H9 (cell line): Measurements from ENCODE around the gene BCAS1. TPM values are rescaled to one million over a fixed set of nuclear protein-coding genes. Genes with fewer than 3 reads are reported as not detected.

ENCODE experiments used
- DNase-seq: peaks from one replicate; pipeline ENCODE4 v3.0.0-alpha.2; 2017
- H2AFZ ChIP-seq: one replicate; pipeline ENCODE4 v1.6.1; 2013; ENCODE audit warnings: mild to moderate bottlenecking, low read length, control low read depth, moderate library complexity
- H2AK5ac ChIP-seq: 2 replicates; pipeline ENCODE4 v1.6.1; 2013; ENCODE audit warnings: low read length, control low read depth, mixed read lengths; ENCODE audit not compliant: insufficient read length
- H2BK120ac ChIP-seq: one replicate; pipeline ENCODE4 v1.6.1; 2013; ENCODE audit warnings: low read depth, mild to moderate bottlenecking, low read length, control low read depth, inconsistent platforms; ENCODE audit not compliant: poor library complexity, severe bottlenecking
- H2BK12ac ChIP-seq: 2 replicates; pipeline ENCODE4 v1.6.1; 2013; ENCODE audit warnings: low read length, control low read depth, mixed read lengths, low read depth; ENCODE audit not compliant: insufficient read length
- H2BK15ac ChIP-seq: 2 replicates; pipeline ENCODE4 v1.6.1; 2013; ENCODE audit warnings: low read depth, low read length, control low read depth
- H2BK20ac ChIP-seq: one replicate; pipeline ENCODE4 v1.6.1; 2013; ENCODE audit warnings: low read depth, mild to moderate bottlenecking, low read length, control low read depth, inconsistent platforms; ENCODE audit not compliant: poor library complexity, severe bottlenecking
- H2BK5ac ChIP-seq: 2 replicates; pipeline ENCODE4 v1.6.1; 2013; ENCODE audit warnings: low read length, control low read depth, mixed read lengths; ENCODE audit not compliant: insufficient read length
- H3K14ac ChIP-seq: 2 replicates; pipeline ENCODE4 v1.6.1; 2013; ENCODE audit warnings: low read length, control low read depth; ENCODE audit not compliant: insufficient read depth
- H3K18ac ChIP-seq: 2 replicates; pipeline ENCODE4 v1.6.1; 2013; ENCODE audit warnings: low read depth, mild to moderate bottlenecking, mixed read lengths, low read length, control low read depth; ENCODE audit not compliant: insufficient read length
- H3K23ac ChIP-seq: 2 replicates; pipeline ENCODE4 v1.6.1; 2013; ENCODE audit warnings: low read length, control low read depth, mixed read lengths, low read depth; ENCODE audit not compliant: insufficient read length
- H3K23me2 ChIP-seq: 2 replicates; pipeline ENCODE4 v1.6.1; 2013; ENCODE audit warnings: low read depth, mild to moderate bottlenecking, mixed read lengths, low read length, control low read depth; ENCODE audit not compliant: insufficient read length, poor library complexity, severe bottlenecking
- H3K27ac ChIP-seq: 2 replicates; pipeline ENCODE4 v1.5.1; 2013; ENCODE audit warnings: low read length, control low read depth, mixed read lengths, low read depth; ENCODE audit not compliant: insufficient read length
- H3K27me3 ChIP-seq: 2 replicates; pipeline ENCODE4 v1.6.1; 2013; ENCODE audit warnings: low read length, control low read depth, inconsistent platforms; ENCODE audit not compliant: insufficient read depth
- H3K4ac ChIP-seq: 2 replicates; pipeline ENCODE4 v1.6.1; 2013; ENCODE audit warnings: low read depth, mild to moderate bottlenecking, control low read depth, inconsistent platforms, low read length, moderate library complexity
- H3K4me1 ChIP-seq: 2 replicates; pipeline ENCODE4 v1.6.1; 2013; ENCODE audit warnings: low read length, control low read depth, inconsistent platforms; ENCODE audit not compliant: insufficient read depth
- H3K4me2 ChIP-seq: 2 replicates; pipeline ENCODE4 v1.6.1; 2013; ENCODE audit warnings: low read length, control low read depth, mixed read lengths; ENCODE audit not compliant: insufficient read length, insufficient read depth
- H3K56ac ChIP-seq: 2 replicates; pipeline ENCODE4 v1.6.1; 2013; ENCODE audit warnings: low read depth, mild to moderate bottlenecking, mixed read lengths, low read length, control low read depth; ENCODE audit not compliant: insufficient read length
- H3K79me1 ChIP-seq: 2 replicates; pipeline ENCODE4 v1.6.1; 2013; ENCODE audit warnings: low read depth, mild to moderate bottlenecking, moderate library complexity, low read length, control low read depth, inconsistent platforms; ENCODE audit not compliant: insufficient read depth, poor library complexity, severe bottlenecking
- H3K79me2 ChIP-seq: 2 replicates; pipeline ENCODE4 v1.6.1; 2013; ENCODE audit warnings: low read length, control low read depth, inconsistent platforms; ENCODE audit not compliant: insufficient read depth
- H3K9ac ChIP-seq: 2 replicates; pipeline ENCODE4 v1.6.1; 2013; ENCODE audit warnings: low read length, control low read depth, mixed read lengths; ENCODE audit not compliant: insufficient read length; ENCODE audit errors: extremely low read depth
- H3K9me3 ChIP-seq: one replicate; pipeline ENCODE4 v1.6.1; 2013; ENCODE audit warnings: low read depth, low read length, inconsistent platforms; ENCODE audit not compliant: control insufficient read depth
- H3T11ph ChIP-seq: one replicate; pipeline ENCODE4 v1.6.1; 2013; ENCODE audit warnings: mild to moderate bottlenecking, low read length, control low read depth, inconsistent platforms
- H4K20me1 ChIP-seq: one replicate; pipeline ENCODE4 v1.6.1; 2013; ENCODE audit not compliant: control insufficient read depth, insufficient read length, insufficient read depth
- H4K5ac ChIP-seq: 2 replicates; pipeline ENCODE4 v1.6.1; 2013; ENCODE audit warnings: low read depth, mild to moderate bottlenecking, mixed read lengths, low read length, control low read depth; ENCODE audit not compliant: insufficient read length
- H4K8ac ChIP-seq: replicated peaks from 2 replicates; pipeline ENCODE4 v1.6.1; 2013; ENCODE audit warnings: low read length, control low read depth, mixed read lengths, low read depth; ENCODE audit not compliant: insufficient read length
- H4K91ac ChIP-seq: 2 replicates; pipeline ENCODE4 v1.6.1; 2013; ENCODE audit warnings: low read depth, mild to moderate bottlenecking, moderate library complexity, mixed read lengths, low read length, control low read depth; ENCODE audit not compliant: insufficient read length
- H3K27ac Mint-ChIP-seq, 3 experiments: 2 replicates in 2 of 3; 3 replicates in 1 of 3; pipeline ENCODE4 v1.8.0; 2020 to 2021; ENCODE audit warnings: mixed read lengths in 3 of 3, mild to moderate bottlenecking in 1 of 3, moderate library complexity in 1 of 3
- H3K27me3 Mint-ChIP-seq: 2 replicates; pipeline ENCODE4 v1.8.0; 2021; ENCODE audit warnings: low read depth, mild to moderate bottlenecking, moderate library complexity, mixed read lengths
- H3K36me3 Mint-ChIP-seq, 3 experiments: 2 replicates in 2 of 3; 3 replicates in 1 of 3; pipeline ENCODE4 v1.8.0; 2020 to 2021; ENCODE audit warnings: low read depth in 3 of 3, mixed read lengths in 3 of 3; ENCODE audit not compliant: insufficient read depth in 1 of 3
- H3K4me1 Mint-ChIP-seq, 2 experiments: 2 replicates each; pipeline ENCODE4 v1.8.0; 2020; ENCODE audit warnings: mixed read lengths in 2 of 2
- H3K4me3 Mint-ChIP-seq, 2 experiments: 2 replicates in 1 of 2; 3 replicates in 1 of 2; pipeline ENCODE4 v1.8.0; 2020 to 2021; ENCODE audit warnings: mild to moderate bottlenecking in 2 of 2, mixed read lengths in 2 of 2, moderate library complexity in 1 of 2
- H3K9me3 Mint-ChIP-seq, 2 experiments: 2 replicates in 1 of 2; 3 replicates in 1 of 2; pipeline ENCODE4 v1.8.0; 2020; ENCODE audit warnings: mild to moderate bottlenecking in 2 of 2, mixed read lengths in 2 of 2, moderate library complexity in 1 of 2
- CTCF ChIP-seq: fragments of 200-600 bp; sonication (generic); conservative IDR thresholded peaks from 3 replicates; pipeline ENCODE4 v1.8.0; 2021; ENCODE audit warnings: antibody characterized with exemption, mild to moderate bottlenecking
- WGBS: extraction: QIAGEN DNeasy Blood & Tissue Kit; methylation state at CpG from one replicate; pipeline ENCODE4 v1.1.7; 2013; ENCODE audit warnings: missing lambda C conversion rate, low lambda C conversion rate, mixed read lengths; ENCODE audit not compliant: insufficient read length; ENCODE audit errors: extremely low coverage; 5-methylcytosine and 5-hydroxymethylcytosine counted together
- total RNA-seq: library from RNA; stranded (reverse); gene quantifications from 2 replicates; pipeline ENCODE4 v1.2.1, GENCODE V29; 2021

BCAS1 gene
- total RNA-seq, 1 experiment from 2014 or later: 0.15 TPM

GRCh38 chr20:53981752-53982437 lies 88.5 kb downstream of the BCAS1 start:
- H3K4ac ChIP-seq: no peak overlapping the region
- H2BK15ac ChIP-seq: no peak overlapping the region
- no peak overlapping the region for H3K27ac Mint-ChIP-seq
- no peak for DNase-seq
- no peak overlapping the region for H3K18ac ChIP-seq
- H3K4me1 ChIP-seq: no peaks in the 10 kb centered on the region
- H3K27me3 ChIP-seq: no peaks in the 10 kb centered on the region
- H3K79me1 ChIP-seq: no peaks in the 10 kb centered on the region
- H3K27ac ChIP-seq: no peak overlapping the region
- H3K36me3 Mint-ChIP-seq: no peaks in the 10 kb centered on the region
- no peak overlapping the region for H3K4me2 ChIP-seq
- H3K23me2 ChIP-seq: no peaks in the 10 kb centered on the region
- no CpG with 5 or more reads among the region's 4 CpGs for WGBS
- peaks cover 0 to 3% of the 10 kb centered on the region in 2 experiments; a peak in 3 of 5 replicates for H3K9me3 Mint-ChIP-seq
- no peak overlapping the region for H4K91ac ChIP-seq
- no peak overlapping the region for H2BK120ac ChIP-seq
- no peak overlapping the region for H3K56ac ChIP-seq
- H3K79me2 ChIP-seq: no peaks in the 10 kb centered on the region
- H4K20me1 ChIP-seq: no peaks in the 10 kb centered on the region
- no peak overlapping the region for H4K5ac ChIP-seq
- no peak overlapping the region for H2AFZ ChIP-seq
- no peak overlapping the region for H3K23ac ChIP-seq
- H3K14ac ChIP-seq: no peak overlapping the region
- H2BK5ac ChIP-seq: no peak overlapping the region
- no peak overlapping the region for H3K4me3 Mint-ChIP-seq
- H3T11ph ChIP-seq: no peak overlapping the region
- no peaks in the 10 kb centered on the region for H3K27me3 Mint-ChIP-seq
- no peak overlapping the region for H2AK5ac ChIP-seq
- H2BK12ac ChIP-seq: no peak overlapping the region
- H3K9me3 ChIP-seq: no peaks in the 10 kb centered on the region
- no peak overlapping the region for H3K9ac ChIP-seq
- TF ChIP-seq CTCF: no peak
- no peaks in the 10 kb centered on the region for H3K4me1 Mint-ChIP-seq
- no peak overlapping the region for H4K8ac ChIP-seq
- no peak overlapping the region for H2BK20ac ChIP-seq
